OCI-LY3 (cell line): ENCODE data around the gene ELAVL1.

Experiments used
- EZH2phosphoT487 ChIP-seq: fragments of 200-600 bp; shearing (Covaris generic); IDR thresholded peaks from 2 replicates; pipeline ENCODE4 v1.6.1; 2018; ENCODE audit warnings: antibody characterized with exemption, mixed run types, low read depth
- TF ChIP-seq, protein P1 (sequence below): fragments of 200-600, 300-600 bp; sonication (generic); IDR thresholded peaks from 2 replicates; pipeline ENCODE4 v1.5.1; 2014; ENCODE audit warnings: antibody characterized with exemption, low read length, low read depth

DNA sequence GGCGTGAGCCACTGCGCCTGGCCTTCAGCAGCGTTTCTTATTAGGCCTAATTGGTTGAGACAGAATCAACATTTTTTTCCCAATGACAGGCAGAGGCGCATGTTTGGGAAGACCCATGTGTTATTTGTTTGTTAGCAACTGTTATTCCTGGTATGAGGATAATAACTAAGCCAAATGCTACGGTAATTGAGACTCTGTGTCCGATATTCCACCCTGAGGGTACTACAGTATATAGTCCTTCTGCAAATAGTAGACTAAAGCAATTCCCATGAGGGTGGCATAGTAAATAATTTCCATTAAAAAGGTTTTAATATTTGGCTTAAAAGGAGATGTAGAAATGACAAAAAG lies 28.7 kb upstream of the ELAVL1 start:
- TF ChIP-seq, protein P1, sequence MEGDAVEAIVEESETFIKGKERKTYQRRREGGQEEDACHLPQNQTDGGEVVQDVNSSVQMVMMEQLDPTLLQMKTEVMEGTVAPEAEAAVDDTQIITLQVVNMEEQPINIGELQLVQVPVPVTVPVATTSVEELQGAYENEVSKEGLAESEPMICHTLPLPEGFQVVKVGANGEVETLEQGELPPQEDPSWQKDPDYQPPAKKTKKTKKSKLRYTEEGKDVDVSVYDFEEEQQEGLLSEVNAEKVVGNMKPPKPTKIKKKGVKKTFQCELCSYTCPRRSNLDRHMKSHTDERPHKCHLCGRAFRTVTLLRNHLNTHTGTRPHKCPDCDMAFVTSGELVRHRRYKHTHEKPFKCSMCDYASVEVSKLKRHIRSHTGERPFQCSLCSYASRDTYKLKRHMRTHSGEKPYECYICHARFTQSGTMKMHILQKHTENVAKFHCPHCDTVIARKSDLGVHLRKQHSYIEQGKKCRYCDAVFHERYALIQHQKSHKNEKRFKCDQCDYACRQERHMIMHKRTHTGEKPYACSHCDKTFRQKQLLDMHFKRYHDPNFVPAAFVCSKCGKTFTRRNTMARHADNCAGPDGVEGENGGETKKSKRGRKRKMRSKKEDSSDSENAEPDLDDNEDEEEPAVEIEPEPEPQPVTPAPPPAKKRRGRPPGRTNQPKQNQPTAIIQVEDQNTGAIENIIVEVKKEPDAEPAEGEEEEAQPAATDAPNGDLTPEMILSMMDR = no peak
- no peak for TF ChIP-seq EZH2phosphoT487
